Gastrocnemius medialis (tissue), 4 donors: ENCODE data around the gene ZNF23.

Source experiments
- CTCF ChIP-seq, 5 experiments: fragments of 450-650 bp in 3 of 5; fragments of 200-600 bp in 2 of 5; sonication (generic) in 2 of 5; IDR thresholded peaks in 4 of 5; conservative IDR thresholded peaks in 1 of 5; 1 replicate in 4 of 5; 2 replicates in 1 of 5; pipeline ENCODE4 v1.5.1; 2016 to 2019; ENCODE audit warnings: antibody characterized with exemption in 5 of 5, mild to moderate bottlenecking in 3 of 5, moderate library complexity in 3 of 5
- POLR2A ChIP-seq, 2 donors: fragments of 450-650 bp; IDR thresholded peaks; one replicate each; pipeline ENCODE4 v1.6.1; 2017; ENCODE audit warnings: antibody characterized with exemption in 2 of 2, mild to moderate bottlenecking in 2 of 2, moderate library complexity in 2 of 2

GRCh38 chr16:71474864-71475263, 12.8 kb upstream of the ZNF23 start:
- no peak for TF ChIP-seq CTCF (IDR thresholded peaks at IDR 0.05 in 4 of 5, conservative IDR thresholded peaks at IDR 0.05 in 1 of 5)
- no peak for TF ChIP-seq POLR2A (IDR thresholded peaks at IDR 0.05)
